Stimulated activated CD8-positive, alpha-beta memory T cell treated with anti-CD3 and anti-CD28 coated beads, Interleukin-15, amount 100 ng/mL, for 4 hours (primary cell): Measurements from ENCODE around the gene EAPP.
"Not testable (repeated sequence)": the region's sequence is repeated elsewhere in the genome, so short reads cannot be mapped to it uniquely, and the experiment has no call there.

Experiments used
- DNase-seq, 2 donors: peaks; one replicate each; pipeline ENCODE4 v3.0.0-alpha.2; 2020; ENCODE audit warnings: low read depth in 2 of 2

The EAPP gene, protein sequence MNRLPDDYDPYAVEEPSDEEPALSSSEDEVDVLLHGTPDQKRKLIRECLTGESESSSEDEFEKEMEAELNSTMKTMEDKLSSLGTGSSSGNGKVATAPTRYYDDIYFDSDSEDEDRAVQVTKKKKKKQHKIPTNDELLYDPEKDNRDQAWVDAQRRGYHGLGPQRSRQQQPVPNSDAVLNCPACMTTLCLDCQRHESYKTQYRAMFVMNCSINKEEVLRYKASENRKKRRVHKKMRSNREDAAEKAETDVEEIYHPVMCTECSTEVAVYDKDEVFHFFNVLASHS

GRCh38 chr14:34539407-34540180 lies at the start of gene EAPP:
TSS of gene EAPP (minus strand) at chr14:34539701. CDS start at chr14:34539628, 73 bp downstream.
- DNase-seq: peak; percentile 82 to 91

- no peak for DNase-seq
These were observed 44.0 kb upstream of the EAPP start for GRCh38 chr14:34583525-34583924.

DNA sequence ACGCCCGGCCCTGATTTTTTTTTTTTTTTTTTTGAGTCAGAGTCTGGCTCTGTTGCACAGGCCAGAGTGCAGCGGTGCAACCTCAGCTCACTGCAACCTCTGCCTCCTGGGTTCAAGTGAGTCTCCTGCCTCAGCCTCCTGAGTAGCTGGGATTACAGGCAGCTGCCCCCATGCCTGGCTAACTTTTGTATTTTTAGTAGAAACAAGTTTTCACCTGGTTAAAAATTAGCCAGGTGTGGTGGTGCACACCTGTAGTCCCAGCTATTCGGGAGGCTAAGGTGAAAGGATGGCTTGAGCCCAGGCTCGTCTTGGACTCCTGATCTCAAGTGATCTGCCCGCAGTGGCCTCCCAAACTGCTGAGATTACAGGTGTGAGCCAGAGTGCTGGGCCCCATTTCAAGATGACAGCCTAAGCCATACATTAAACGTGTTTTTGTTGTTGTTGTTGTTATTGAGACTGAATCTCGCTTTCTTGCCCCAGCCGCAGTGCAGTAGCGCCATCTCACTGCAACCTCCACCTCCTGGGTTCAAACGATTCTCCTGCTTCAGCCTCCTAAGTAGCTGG lies 42.7 kb upstream of the EAPP start:
- no peak for DNase-seq

GRCh38 chr14:34580381-34580780 lies 40.9 kb upstream of the EAPP start:
- no peak for DNase-seq

- no peak for DNase-seq
These were observed 32.3 kb upstream of the EAPP start for GRCh38 chr14:34571771-34572170.

- DNase-seq: no peak
These were observed 30.2 kb upstream of the EAPP start for GRCh38 chr14:34569750-34570149.

DNA sequence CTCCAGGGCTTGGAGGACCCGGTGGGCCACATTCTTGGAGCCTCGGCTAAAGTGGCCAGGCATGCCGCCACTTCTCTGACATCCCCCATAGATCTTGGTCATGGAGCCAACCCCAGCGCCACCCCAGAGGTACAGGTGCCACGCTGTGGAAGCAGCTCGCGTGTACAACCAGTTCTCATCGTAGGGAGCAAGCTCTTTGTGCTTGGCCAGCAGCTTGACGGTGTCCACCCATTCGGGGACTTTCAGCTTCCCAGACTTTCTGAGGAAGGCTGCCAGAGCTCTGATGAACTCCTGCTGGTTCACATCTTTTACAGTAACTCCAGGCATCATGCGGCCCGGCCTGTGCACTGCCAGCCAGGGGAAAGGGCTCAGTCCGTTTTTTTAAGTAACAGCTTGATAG lies 29.3 kb upstream of the EAPP start:
- no peak for DNase-seq

GRCh38 chr14:34562776-34563150 lies 23.3 kb upstream of the EAPP start:
- no peak for DNase-seq

DNA sequence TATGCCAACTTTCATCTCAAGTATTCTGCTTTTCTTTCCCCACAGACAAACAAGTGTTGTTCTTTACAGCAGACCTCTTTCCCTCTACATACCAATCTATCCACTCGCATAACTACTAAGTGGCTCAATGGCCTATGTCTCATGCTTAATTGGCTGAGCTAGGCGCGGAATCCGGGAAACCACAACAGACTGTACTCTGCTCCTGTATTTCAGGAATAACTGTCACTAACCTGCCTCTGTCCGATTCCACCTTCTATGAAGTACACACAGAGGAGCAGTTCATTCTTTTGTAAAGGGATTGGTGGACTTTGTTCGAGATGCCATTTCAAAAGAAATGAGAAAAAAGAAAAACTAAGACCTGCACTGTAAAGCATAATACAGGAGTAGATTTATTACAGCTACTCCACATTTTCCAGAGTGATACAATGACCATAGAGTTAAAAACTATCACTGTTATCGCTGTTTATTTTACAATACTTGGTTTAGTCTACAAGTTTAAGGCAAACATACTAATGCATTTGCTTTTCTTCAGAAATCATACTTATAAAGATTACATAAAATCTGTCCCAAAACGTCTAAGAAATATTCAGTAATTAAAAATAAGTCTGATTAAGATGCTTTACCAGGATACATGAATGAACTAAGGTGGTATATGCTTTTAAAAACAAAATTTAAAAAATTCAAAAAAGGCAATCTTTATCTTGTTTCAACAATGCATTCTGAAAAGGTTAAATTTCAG lies 22.7 kb upstream of the EAPP start:
- DNase-seq: not testable (repeated sequence)

DNA sequence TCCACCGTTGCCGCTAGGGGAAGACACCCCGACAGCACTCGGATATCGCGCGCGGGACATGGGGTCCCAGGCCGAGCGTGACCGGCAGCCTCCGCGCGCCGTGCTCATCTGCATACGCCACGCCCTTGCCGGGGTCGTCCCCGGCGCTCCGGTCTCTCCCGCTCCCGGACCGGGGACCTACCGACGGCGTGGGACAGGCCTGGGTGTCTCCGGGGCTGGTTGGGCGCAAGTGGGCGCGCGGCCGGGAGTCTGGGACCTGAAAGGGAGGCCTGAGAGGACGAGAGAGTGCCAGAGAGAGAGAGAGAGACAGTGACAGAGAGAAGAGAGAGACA lies 17.0 kb upstream of the EAPP start:
- DNase-seq: not testable (repeated sequence)

GRCh38 chr14:34555583-34556497 lies 16.3 kb upstream of the EAPP start:
- not testable (repeated sequence) for DNase-seq

- no peak for DNase-seq
These were observed 15.2 kb upstream of the EAPP start for GRCh38 chr14:34554540-34555250.

GRCh38 chr14:34549276-34549966 lies 9.9 kb upstream of the EAPP start:
- DNase-seq: not testable (repeated sequence)

- no peak for DNase-seq
These were observed 9.0 kb upstream of the EAPP start for GRCh38 chr14:34548472-34548981.

GRCh38 chr14:34547136-34547520 lies 7.6 kb upstream of the EAPP start:
- not testable (repeated sequence) for DNase-seq

GRCh38 chr14:34546272-34547135 lies 7.0 kb upstream of the EAPP start:
- not testable (repeated sequence) for DNase-seq

DNA sequence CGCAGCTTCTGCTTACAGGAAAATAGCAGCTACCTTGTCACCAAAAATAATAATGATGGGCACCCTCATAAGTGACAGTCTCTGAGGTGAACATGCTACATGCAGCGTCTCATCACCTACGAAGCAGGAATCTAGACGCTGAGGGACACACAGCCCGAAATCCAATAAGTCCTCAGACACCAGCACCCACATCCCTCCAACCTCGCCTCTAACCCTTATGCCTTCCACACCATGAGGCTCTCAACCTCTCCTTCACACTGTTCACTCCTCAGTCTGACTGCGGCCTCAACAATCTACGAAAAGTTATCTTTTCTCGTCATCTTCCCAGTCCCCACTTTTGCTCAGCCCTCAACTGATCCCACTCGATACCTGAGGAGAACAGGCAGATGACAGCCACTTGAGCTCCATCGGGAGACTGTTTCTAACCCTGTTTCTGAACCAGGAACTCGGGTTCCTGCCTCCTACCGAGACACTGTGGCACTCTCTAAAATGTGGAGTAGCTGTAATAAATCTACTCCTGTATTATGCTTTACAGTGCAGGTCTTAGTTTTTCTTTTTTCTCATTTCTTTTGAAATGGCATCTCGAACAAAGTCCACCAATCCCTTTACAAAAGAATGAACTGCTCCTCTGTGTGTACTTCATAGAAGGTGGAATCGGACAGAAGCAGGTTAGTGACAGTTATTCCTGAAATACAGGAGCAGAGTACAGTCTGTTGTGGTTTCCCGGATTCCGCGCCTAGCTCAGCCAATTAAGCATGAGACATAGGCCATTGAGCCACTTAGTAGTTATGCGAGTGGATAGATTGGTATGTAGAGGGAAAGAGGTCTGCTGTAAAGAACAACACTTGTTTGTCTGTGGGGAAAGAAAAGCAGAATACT lies 919 bp upstream of the EAPP start:
- DNase-seq: not testable (repeated sequence)

- no peak for DNase-seq
These were observed 562 bp downstream of the EAPP start for GRCh38 chr14:34538871-34539406.
